Muscle layer of duodenum (tissue), 2 donors: ENCODE results near the gene KRT37.
"Not testable (repeated sequence)": the region's sequence is repeated elsewhere in the genome, so short reads cannot be mapped to it uniquely, and the experiment has no call there.

Source experiments
- H3K27ac ChIP-seq: one replicate; pipeline ENCODE4 v1.7.0; 2013; ENCODE audit warnings: mild to moderate bottlenecking, low read length
- H3K27me3 ChIP-seq: one replicate; pipeline ENCODE4 v1.7.0; 2013; ENCODE audit warnings: low read depth, mild to moderate bottlenecking, control low read depth, low read length
- H3K36me3 ChIP-seq, 2 donors: one replicate each; pipeline ENCODE4 v1.7.0; 2013; ENCODE audit warnings: low read length in 2 of 2, control low read depth in 1 of 2, mild to moderate bottlenecking in 1 of 2; ENCODE audit not compliant: insufficient read depth in 2 of 2, control insufficient read depth in 1 of 2
- H3K4me1 ChIP-seq, 2 donors: one replicate each; pipeline ENCODE4 v1.7.0; 2013; ENCODE audit warnings: low read length in 2 of 2, mild to moderate bottlenecking in 2 of 2, control low read depth in 1 of 2, moderate library complexity in 1 of 2; ENCODE audit not compliant: insufficient read depth in 2 of 2, control insufficient read depth in 1 of 2
- H3K4me3 ChIP-seq, 2 donors: one replicate each; pipeline ENCODE4 v1.7.0; 2013; ENCODE audit warnings: low read length in 2 of 2, low read depth in 1 of 2, mild to moderate bottlenecking in 1 of 2
- H3K9me3 ChIP-seq, 2 donors: one replicate each; pipeline ENCODE4 v1.7.0; 2013; ENCODE audit warnings: low read length in 2 of 2, control low read depth in 1 of 2, mild to moderate bottlenecking in 1 of 2; ENCODE audit not compliant: control insufficient read depth in 1 of 2
- donor health status: healthy.

KRT37 gene

DNA sequence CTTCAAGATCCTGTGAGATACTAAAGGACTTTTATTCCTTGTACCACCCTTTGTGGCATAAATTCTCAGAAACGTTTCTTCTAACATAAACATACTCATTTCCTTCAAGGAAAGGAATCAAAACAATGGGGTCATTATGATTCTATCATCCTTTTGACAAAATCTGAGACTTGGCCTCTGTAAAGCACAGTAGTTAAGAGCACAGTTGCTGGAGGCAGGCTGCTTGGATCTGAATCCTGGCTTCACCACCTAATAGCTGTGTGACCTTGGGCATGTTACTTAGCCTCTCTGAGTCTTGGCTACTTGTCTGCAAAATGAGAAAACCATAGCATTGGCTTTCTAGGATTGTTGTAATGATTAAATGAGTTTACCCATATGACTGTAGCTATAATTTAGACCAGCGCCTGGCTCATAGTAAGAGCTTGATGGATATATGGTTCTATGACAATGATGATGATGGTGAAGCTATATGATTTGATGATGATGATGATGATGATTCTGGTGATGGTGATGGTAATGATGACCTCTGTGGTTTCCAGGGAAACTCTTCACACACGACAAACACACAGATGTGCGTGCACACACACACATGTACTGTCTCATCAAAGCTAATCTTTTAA lies 20.9 kb downstream of the KRT37 start:
- no peaks in the 10 kb centered on the region for H3K4me1 ChIP-seq
- H3K4me3 ChIP-seq: no peak overlapping the region
- no peak overlapping the region for H3K27ac ChIP-seq
- no peaks in the 10 kb centered on the region for H3K36me3 ChIP-seq
- no peaks in the 10 kb centered on the region for H3K9me3 ChIP-seq
- no peaks in the 10 kb centered on the region for H3K27me3 ChIP-seq

DNA sequence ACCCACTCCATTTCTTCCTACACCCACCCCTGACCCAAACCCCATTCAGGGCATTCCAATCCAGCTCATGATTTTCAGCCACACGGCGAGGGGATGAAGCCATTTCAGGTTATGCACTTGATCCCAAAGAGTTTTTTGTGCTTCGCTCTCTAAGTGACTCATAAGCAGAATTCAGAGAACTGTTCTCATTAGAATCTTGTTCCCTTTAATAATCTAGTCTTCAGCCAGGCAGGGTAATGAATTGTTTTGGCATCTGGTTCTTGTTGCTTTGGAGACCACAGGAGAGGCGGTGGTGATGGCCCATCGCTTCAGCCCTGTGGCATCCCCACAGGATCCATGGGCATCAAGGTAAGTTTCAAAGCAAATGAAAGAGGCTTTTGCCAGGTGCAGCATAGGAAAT lies 22.2 kb downstream of the KRT37 start:
- Histone ChIP-seq H3K4me3 (no peak overlapping the region), H3K9me3 (no peaks in the 10 kb centered on the region), H3K4me1 (no peaks in the 10 kb centered on the region), H3K27ac (no peak overlapping the region), H3K27me3 (no peaks in the 10 kb centered on the region), H3K36me3 (no peaks in the 10 kb centered on the region)

DNA sequence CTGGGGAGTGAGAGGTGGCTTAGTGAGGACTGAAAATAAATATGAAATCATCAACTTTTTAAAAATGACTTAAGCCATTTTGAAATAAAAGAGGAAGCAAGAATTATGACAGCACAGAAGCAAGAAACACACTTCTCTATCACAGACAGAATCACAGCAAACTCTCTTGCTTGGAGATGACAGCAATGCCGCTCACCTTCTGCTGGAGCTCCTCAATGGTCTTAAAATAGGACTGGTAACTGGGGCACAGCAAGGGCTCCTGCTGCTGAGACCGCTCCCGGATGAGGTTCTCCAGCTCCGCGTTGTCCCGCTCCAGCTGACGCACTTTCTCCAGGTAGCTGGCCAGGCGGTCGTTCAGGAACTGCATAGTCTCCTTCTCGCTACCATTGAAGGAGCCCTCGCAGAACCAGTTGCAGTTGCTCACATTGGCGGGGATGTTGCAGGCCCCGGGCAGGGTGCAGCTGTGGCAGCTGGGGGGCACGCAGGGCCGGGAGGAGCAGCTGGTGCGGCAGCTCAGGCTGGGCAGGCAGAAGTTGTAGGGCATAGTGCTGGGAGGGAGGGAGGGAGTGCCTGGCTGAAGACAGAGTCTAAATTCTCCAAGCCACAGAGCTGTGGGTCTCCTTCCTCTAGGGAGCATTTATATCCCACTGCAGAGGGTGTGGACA lies 27.3 kb downstream of the KRT37 start, which contains the start of gene KRT31:
Gene KRT31 (minus strand): TSS at position 613 of the 665 bp plus-strand sequence. CDS start 69 bp downstream, at position 544.
- H3K4me3 ChIP-seq: no peak within 1 kb of the TSS
- no peak within 1 kb of the TSS for H3K27ac ChIP-seq

DNA sequence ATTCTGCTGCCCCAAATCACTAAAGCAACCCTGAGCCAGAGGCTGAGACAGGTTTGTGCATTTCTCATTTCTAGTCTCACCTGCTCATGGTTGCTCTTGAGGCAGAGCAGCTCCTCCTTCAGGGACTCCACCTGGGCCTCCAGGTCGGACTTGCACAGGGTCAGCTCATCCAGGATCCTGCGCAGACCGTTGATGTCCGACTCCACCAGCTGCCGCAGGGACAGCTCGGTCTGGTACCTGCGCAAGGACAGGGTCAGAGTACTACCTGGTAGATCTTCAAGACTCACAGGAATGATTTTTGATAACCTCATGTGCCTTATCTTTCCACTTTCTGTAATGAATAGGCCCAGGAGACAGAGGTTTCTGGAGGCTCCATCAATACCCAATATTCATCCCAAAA lies 28.0 kb downstream of the KRT37 start:
- Histone ChIP-seq H3K4me3 (no peak overlapping the region), H3K27ac (no peak overlapping the region)

More for the DNA sequence above, 27.3 kb downstream of the KRT37 start, which contains the start of gene KRT31:
- Histone ChIP-seq H3K9me3 (no peaks in the 10 kb centered on the region), H3K4me1 (no peaks in the 10 kb centered on the region), H3K27me3 (no peaks in the 10 kb centered on the region), H3K36me3 (no peaks in the 10 kb centered on the region)

DNA sequence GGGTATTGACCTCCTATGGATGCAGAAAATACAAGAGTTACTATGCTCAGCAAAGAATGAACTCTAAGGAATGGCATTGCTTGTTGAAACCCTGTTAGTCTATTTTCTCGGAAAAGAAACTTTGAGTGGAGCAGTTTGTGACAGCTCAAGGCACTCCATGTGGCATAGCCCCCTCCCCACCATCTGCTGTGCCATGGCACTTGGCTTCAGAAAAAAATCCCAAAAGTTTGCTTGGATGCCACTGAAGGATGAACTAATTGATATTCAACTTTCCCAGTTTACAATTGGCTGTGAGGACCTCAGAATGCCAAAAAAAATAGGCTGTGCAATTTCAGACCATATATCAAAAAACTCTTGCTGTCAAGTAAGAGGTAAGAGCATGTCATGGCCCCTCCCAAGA lies 28.8 kb downstream of the KRT37 start:
- Histone ChIP-seq H3K36me3 (no peaks in the 10 kb centered on the region), H3K4me1 (no peaks in the 10 kb centered on the region), H3K9me3 (no peaks in the 10 kb centered on the region), H3K4me3 (no peak overlapping the region), H3K27me3 (no peaks in the 10 kb centered on the region), H3K27ac (no peak overlapping the region)

More for the DNA sequence above, 28.0 kb downstream of the KRT37 start:
- no peaks in the 10 kb centered on the region for H3K36me3 ChIP-seq
- no peaks in the 10 kb centered on the region for H3K27me3 ChIP-seq
- no peaks in the 10 kb centered on the region for H3K4me1 ChIP-seq
- no peaks in the 10 kb centered on the region for H3K9me3 ChIP-seq

DNA sequence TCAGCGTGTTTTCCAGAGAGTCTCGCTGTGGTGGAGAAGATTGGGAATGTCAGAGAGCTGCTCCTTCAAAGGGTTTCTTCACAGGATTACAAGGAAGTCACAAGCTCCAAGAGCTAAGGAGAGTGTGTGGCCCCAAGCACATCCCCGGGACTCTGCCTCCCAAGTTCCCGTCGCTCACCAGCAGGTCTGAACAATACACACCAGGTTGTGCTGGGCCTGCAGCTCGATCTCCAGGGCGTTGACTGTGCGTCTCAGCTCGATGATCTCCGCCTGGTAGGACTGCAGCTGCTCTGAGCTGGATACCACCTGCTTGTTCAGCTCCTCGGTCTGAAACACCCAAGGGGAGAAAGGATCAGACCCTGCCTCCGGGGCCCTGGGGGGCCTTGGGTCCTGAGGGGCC lies 29.3 kb downstream of the KRT37 start:
- H3K9me3 ChIP-seq, H3K36me3 ChIP-seq, H3K27me3 ChIP-seq, H3K4me3 ChIP-seq, H3K4me1 ChIP-seq, H3K27ac ChIP-seq: not testable (repeated sequence)

DNA sequence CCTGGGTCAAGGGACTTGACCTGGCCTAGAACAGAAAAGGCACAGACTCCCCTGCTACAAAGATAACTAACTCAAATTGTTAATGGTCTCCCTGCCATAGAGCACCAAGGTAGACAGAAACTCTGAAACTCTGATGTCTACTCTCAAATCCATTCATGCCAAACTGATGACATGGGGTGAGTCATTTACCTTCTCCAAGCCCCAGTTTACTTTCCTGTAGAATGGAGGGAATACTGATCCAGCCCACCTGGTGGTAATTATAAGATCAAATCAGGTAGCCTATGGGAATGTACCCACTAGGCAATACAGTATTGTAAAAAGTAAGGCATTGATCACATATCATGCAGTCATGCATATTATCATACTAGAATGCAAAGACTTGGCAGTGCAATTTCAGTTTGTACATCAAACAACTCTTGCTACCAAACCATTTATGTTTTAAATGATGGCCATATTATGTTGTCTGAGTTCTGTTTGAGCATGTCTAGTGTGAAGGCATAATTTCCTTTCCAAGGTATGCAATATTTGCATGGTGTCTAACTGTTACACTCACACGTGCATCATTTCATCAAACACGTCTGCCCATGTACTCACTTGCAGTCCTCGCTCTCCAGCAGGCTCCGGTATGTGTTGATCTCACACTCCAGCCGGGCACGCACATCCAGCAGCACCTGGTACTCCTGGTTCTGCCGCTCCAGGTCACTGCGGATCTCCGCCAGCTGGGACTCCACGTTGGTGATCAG lies 30.0 kb downstream of the KRT37 start:
- H3K27ac ChIP-seq: no peak overlapping the region
- no peaks in the 10 kb centered on the region for H3K4me1 ChIP-seq
- H3K4me3 ChIP-seq: no peak overlapping the region

DNA sequence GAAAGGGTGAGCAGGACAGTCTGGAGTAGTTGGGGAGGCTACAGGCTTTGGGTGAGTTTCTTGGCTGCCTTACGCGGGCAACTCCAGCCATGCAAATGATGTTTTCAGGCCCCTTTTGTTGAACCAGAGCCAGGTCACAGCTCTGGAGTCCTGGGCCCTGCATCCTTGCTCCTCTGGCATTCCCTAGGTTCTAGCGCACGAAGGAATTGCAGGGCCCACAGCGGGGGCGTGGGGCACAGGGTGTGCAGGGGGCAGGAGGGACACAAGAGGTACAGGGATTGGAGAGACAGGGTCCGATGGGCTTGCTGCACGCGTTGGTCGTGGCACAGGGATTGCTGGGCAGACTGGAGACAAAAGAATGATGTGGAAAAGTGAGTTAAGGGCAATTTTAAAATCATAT lies 30.6 kb downstream of the KRT37 start:
- Histone ChIP-seq H3K27me3 (no peaks in the 10 kb centered on the region), H3K4me1 (no peaks in the 10 kb centered on the region), H3K27ac (no peak overlapping the region), H3K4me3 (no peak overlapping the region), H3K36me3 (no peaks in the 10 kb centered on the region), H3K9me3 (no peaks in the 10 kb centered on the region)

More for the DNA sequence above, 30.0 kb downstream of the KRT37 start:
- Histone ChIP-seq H3K27me3 (no peaks in the 10 kb centered on the region), H3K36me3 (no peaks in the 10 kb centered on the region), H3K9me3 (no peaks in the 10 kb centered on the region)

DNA sequence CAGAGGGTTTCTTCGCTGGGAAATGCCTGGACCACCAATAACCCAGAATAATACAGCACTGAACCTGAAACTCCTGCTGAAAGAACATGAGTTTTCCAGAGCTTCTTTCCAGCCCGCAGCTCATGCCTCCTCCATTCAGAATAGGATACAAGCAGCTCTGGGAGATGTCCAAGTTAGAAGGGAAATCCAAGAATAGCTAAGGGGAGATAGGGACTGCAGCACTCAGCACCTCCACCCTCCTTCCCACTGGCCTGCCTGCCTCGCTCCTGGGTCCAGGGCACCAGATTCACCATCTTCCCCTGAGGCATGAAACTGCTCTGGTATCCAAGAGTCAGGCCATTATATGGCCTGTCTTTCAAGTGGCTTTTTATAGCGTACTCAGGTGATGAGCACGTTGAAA lies 31.1 kb downstream of the KRT37 start:
- Histone ChIP-seq H3K9me3 (no peaks in the 10 kb centered on the region), H3K27ac (no peak overlapping the region), H3K36me3 (no peaks in the 10 kb centered on the region), H3K4me3 (no peak overlapping the region), H3K4me1 (no peaks in the 10 kb centered on the region), H3K27me3 (no peaks in the 10 kb centered on the region)

DNA sequence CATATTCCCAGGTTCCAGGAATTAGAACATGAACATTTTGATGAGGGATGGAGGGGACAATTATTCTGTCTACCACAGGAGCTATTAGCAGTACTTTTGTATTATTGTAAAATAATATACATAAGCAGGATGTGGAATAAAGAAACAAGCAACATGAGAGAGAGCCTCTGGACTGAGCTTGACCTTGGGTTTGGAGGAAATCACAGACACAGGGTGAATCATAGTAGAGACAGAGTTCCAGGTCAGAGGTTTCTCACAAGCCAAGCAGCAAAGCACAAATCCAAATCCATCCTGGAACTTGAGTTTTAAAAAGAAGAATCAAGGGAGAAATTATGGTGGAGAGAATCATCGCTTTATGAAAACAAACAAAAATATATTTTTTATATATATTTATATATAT lies 32.1 kb downstream of the KRT37 start:
- Histone ChIP-seq H3K36me3 (no peaks in the 10 kb centered on the region), H3K27me3 (no peaks in the 10 kb centered on the region), H3K9me3 (peaks cover 0 to 7% of the 10 kb centered on the region in 2 donors), H3K4me3 (no peak overlapping the region), H3K27ac (no peak overlapping the region), H3K4me1 (no peaks in the 10 kb centered on the region)

DNA sequence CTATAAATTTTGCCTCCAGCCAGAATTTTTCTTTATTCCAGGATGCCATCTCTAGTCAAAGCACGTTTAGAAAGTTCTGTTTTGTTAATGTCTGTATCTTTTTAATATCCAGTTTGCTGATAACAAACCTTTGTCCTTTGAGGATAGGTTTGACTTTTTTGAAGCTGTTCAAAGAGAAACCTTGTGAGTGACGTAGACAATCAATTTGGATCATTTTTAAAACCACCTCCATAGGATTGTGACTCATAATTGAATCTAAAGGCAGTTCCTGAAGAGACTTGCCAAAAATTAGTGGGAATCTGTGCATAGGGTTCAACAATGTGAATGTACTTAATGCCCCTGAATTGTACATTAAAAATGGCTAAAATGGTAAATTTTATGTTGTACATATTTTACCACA lies 32.9 kb downstream of the KRT37 start:
- H3K4me3 ChIP-seq: no peak overlapping the region
- no peaks in the 10 kb centered on the region for H3K27me3 ChIP-seq
- H3K27ac ChIP-seq: no peak overlapping the region
- peaks cover 0 to 14% of the 10 kb centered on the region in 2 donors for H3K9me3 ChIP-seq
- H3K36me3 ChIP-seq: no peaks in the 10 kb centered on the region
- H3K4me1 ChIP-seq: no peaks in the 10 kb centered on the region
